Neural cell (in vitro differentiated cells): Measurements from ENCODE around the gene ADGRD2. TPM values are rescaled to one million over a fixed set of nuclear protein-coding genes. Genes with fewer than 3 reads are reported as not detected.

Experiments used
- H2AFZ ChIP-seq: fragments of 200-600, 300-800 bp; sonication (generic), shearing (Covaris generic); 2 replicates; pipeline ENCODE4 v1.6.0; 2014; ENCODE audit warnings: low read depth, mild to moderate bottlenecking, antibody characterized with exemption, low read length, moderate library complexity
- H3F3A ChIP-seq: fragments of 200-600 bp; shearing (Covaris generic); 2 replicates; pipeline ENCODE4 v1.6.1; 2016; ENCODE audit warnings: mild to moderate bottlenecking, moderate library complexity, mixed read lengths, antibody characterized with exemption, low read length; ENCODE audit not compliant: insufficient read depth, poor library complexity, severe bottlenecking
- H3K27ac ChIP-seq: fragments of 200-600, 300-800 bp; sonication (generic), shearing (Covaris generic); 2 replicates; pipeline ENCODE4 v1.5.1; 2014; ENCODE audit warnings: mild to moderate bottlenecking, low read length, moderate library complexity
- H3K27me3 ChIP-seq: fragments of 300-800, 200-600 bp; sonication (generic), shearing (Covaris generic); 2 replicates; pipeline ENCODE4 v1.6.0; 2014; ENCODE audit warnings: mild to moderate bottlenecking, low read depth, low read length, moderate library complexity; ENCODE audit not compliant: insufficient read depth
- H3K36me3 ChIP-seq: fragments of 300-800, 200-600 bp; sonication (generic), shearing (Covaris generic); 2 replicates; pipeline ENCODE4 v1.5.1; 2014; ENCODE audit warnings: mild to moderate bottlenecking, antibody characterized with exemption, low read length, moderate library complexity; ENCODE audit not compliant: insufficient read depth
- H3K4me2 ChIP-seq: fragments of 300-800, 200-600 bp; sonication (generic), shearing (Covaris generic); 2 replicates; pipeline ENCODE4 v1.6.0; 2014; ENCODE audit warnings: mild to moderate bottlenecking, low read length
- H3K4me3 ChIP-seq: fragments of 300-800, 200-600 bp; sonication (generic), shearing (Covaris generic); 2 replicates; pipeline ENCODE4 v1.5.1; 2014; ENCODE audit warnings: mild to moderate bottlenecking, low read length, moderate library complexity
- H3K79me2 ChIP-seq: fragments of 200-600 bp; shearing (Covaris generic); replicated peaks from 2 replicates; pipeline ENCODE4 v1.6.0; 2014; ENCODE audit warnings: mild to moderate bottlenecking, low read length, moderate library complexity; ENCODE audit not compliant: insufficient read depth
- H3K9ac ChIP-seq: fragments of 300-800, 200-600 bp; sonication (generic), shearing (Covaris generic); 2 replicates; pipeline ENCODE4 v1.6.1; 2016; ENCODE audit warnings: mild to moderate bottlenecking, low read length, mixed read lengths
- H3K9me2 ChIP-seq: fragments of 200-600 bp; shearing (Covaris generic); 2 replicates; pipeline ENCODE4 v1.6.1; 2016; ENCODE audit warnings: mild to moderate bottlenecking, low read length, mixed read lengths; ENCODE audit not compliant: insufficient read depth
- H3K9me3 ChIP-seq: fragments of 200-600, 300-800 bp; sonication (generic), shearing (Covaris generic); 2 replicates; pipeline ENCODE4 v1.6.1; 2016; ENCODE audit warnings: mild to moderate bottlenecking, mixed run types, low read length, moderate library complexity, mixed read lengths
- H4K20me1 ChIP-seq: fragments of 200-600 bp; shearing (Covaris generic); 2 replicates; pipeline ENCODE4 v1.6.1; 2016; ENCODE audit warnings: mild to moderate bottlenecking, mixed run types; ENCODE audit not compliant: insufficient read depth
- CTCF ChIP-seq: fragments of 450-650 bp; IDR thresholded peaks from 2 replicates; pipeline ENCODE4 v1.5.1; 2014; ENCODE audit warnings: antibody characterized with exemption, mild to moderate bottlenecking, moderate library complexity; ENCODE audit not compliant: poor library complexity, severe bottlenecking
- EP300 ChIP-seq: fragments of 450-650 bp; conservative IDR thresholded peaks from 2 replicates; pipeline ENCODE4 v1.6.1; 2014; ENCODE audit warnings: antibody characterized with exemption, mild to moderate bottlenecking, moderate library complexity; ENCODE audit not compliant: poor library complexity, severe bottlenecking
- EZH2 ChIP-seq: fragments of 200-600, 300-800 bp; shearing (Covaris generic), sonication (generic); IDR thresholded peaks from 2 replicates; pipeline ENCODE4 v1.6.1; 2014; ENCODE audit warnings: antibody characterized with exemption, low read length, borderline replicate concordance, mild to moderate bottlenecking; ENCODE audit not compliant: insufficient read depth, poor library complexity, severe bottlenecking
- MXI1 ChIP-seq: fragments of 450-650 bp; conservative IDR thresholded peaks from 2 replicates; pipeline ENCODE4 v1.6.1; 2014; ENCODE audit warnings: antibody characterized with exemption, mild to moderate bottlenecking; ENCODE audit not compliant: poor library complexity, severe bottlenecking
- POLR2AphosphoS5 ChIP-seq: IDR thresholded peaks from 2 replicates; pipeline ENCODE4 v1.6.1; 2012
- RAD21 ChIP-seq: fragments of 450-650 bp; conservative IDR thresholded peaks from 2 replicates; pipeline ENCODE4 v1.6.1; 2014; ENCODE audit warnings: antibody characterized with exemption, mild to moderate bottlenecking, moderate library complexity
- REST ChIP-seq: IDR thresholded peaks from 2 replicates; pipeline ENCODE4 v1.6.1; 2012; ENCODE audit warnings: borderline replicate concordance
- SMC3 ChIP-seq: fragments of 450-650 bp; conservative IDR thresholded peaks from 2 replicates; pipeline ENCODE4 v1.6.1; 2014; ENCODE audit warnings: antibody characterized with exemption, mild to moderate bottlenecking, moderate library complexity; ENCODE audit not compliant: poor library complexity
- polyA plus RNA-seq: library from polyadenylated mRNA; depleted of rRNA; stranded (reverse); fragments of >200 nt; gene quantifications from 2 replicates; pipeline ENCODE4 v1.2.3, GENCODE V29; 2014

ADGRD2 gene
- polyA plus RNA-seq, 1 donor from 2014 or later: not detected

GRCh38 chr9:124498499-124499146 lies 48.4 kb downstream of the ADGRD2 start:
- no peak overlapping the region for H3K4me2 ChIP-seq
- H4K20me1 ChIP-seq: no peaks in the 10 kb centered on the region
- TF ChIP-seq SMC3: no peak
- no peak for TF ChIP-seq RAD21
- no peak for TF ChIP-seq EP300
- TF ChIP-seq POLR2AphosphoS5: no peak
- TF ChIP-seq REST: no peak
- TF ChIP-seq MXI1: no peak
- H3K36me3 ChIP-seq: no peaks in the 10 kb centered on the region
- no peaks in the 10 kb centered on the region for H3K79me2 ChIP-seq
- peaks cover 30% of the 10 kb centered on the region for H3K27me3 ChIP-seq
- no peaks in the 10 kb centered on the region for H3F3A ChIP-seq
- H3K4me3 ChIP-seq: no peak overlapping the region
- H3K9me2 ChIP-seq: no peaks in the 10 kb centered on the region
- no peak overlapping the region for H3K27ac ChIP-seq
- H2AFZ ChIP-seq: no peak overlapping the region
- H3K9me3 ChIP-seq: no peaks in the 10 kb centered on the region
- H3K9ac ChIP-seq: no peak overlapping the region

- Histone ChIP-seq H3K27me3 (peaks cover 36% of the 10 kb centered on the region), H3K4me3 (no peak overlapping the region)
- TF ChIP-seq REST (no peak), MXI1 (no peak), CTCF (no peak), EP300 (no peak), EZH2 (no peak), SMC3 (no peak)
Observed at GRCh38 chr9:124499216-124499615, 49.0 kb downstream of the ADGRD2 start.

More at GRCh38 chr9:124499216-124499615, 49.0 kb downstream of the ADGRD2 start:
- Histone ChIP-seq H3K9me2 (no peaks in the 10 kb centered on the region), H3K9ac (no peak overlapping the region), H2AFZ (no peak overlapping the region), H3K36me3 (no peaks in the 10 kb centered on the region), H3F3A (no peaks in the 10 kb centered on the region), H3K27ac (no peak overlapping the region), H3K4me2 (no peak overlapping the region), H3K9me3 (no peaks in the 10 kb centered on the region), H3K79me2 (no peaks in the 10 kb centered on the region), H4K20me1 (no peaks in the 10 kb centered on the region)
